ENCODE data around the gene MAPT.

Gene MAPT

GRCh38 chr17:45940826-45941225 is 46.5 kb downstream of the MAPT start:
- H3K4me3 ChIP-seq (ENCODE audit: low read depth, low read length): no peak overlapping the region
- TF ChIP-seq, protein P1, sequence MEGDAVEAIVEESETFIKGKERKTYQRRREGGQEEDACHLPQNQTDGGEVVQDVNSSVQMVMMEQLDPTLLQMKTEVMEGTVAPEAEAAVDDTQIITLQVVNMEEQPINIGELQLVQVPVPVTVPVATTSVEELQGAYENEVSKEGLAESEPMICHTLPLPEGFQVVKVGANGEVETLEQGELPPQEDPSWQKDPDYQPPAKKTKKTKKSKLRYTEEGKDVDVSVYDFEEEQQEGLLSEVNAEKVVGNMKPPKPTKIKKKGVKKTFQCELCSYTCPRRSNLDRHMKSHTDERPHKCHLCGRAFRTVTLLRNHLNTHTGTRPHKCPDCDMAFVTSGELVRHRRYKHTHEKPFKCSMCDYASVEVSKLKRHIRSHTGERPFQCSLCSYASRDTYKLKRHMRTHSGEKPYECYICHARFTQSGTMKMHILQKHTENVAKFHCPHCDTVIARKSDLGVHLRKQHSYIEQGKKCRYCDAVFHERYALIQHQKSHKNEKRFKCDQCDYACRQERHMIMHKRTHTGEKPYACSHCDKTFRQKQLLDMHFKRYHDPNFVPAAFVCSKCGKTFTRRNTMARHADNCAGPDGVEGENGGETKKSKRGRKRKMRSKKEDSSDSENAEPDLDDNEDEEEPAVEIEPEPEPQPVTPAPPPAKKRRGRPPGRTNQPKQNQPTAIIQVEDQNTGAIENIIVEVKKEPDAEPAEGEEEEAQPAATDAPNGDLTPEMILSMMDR (conservative IDR thresholded peaks at IDR 0.05; ENCODE audit: low read depth, low read length): no peak

DNA sequence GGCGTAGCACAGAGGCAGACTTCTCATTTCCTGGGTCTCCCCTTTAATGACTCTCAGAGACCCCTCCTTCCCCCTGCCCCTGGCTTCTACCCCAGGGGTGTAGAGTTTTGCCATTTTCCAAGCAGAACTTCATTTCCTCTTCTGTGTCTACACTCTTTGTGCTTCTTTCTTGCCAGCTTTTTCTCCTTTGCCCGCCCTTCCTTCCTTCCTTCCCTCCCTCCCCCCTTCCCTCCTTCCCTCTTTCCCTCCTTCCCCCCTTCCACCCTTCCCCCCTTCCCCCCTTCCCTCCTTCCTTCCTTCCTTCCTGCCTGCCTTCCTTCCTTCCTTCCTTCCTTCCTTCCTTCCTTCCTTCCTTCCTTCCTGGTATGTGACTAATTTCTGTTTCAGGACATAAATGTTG is 47.0 kb downstream of the MAPT start:
- TF ChIP-seq, protein P1 (conservative IDR thresholded peaks at IDR 0.05; ENCODE audit: low read depth, low read length): no peak
- no peak for DNase-seq (ENCODE audit: low read depth)
- no peak overlapping the region for H3K4me3 ChIP-seq (ENCODE audit: low read depth, low read length)

More at GRCh38 chr17:45940826-45941225, 46.5 kb downstream of the MAPT start:
- DNase-seq (ENCODE audit: low read depth): no peak

GRCh38 chr17:45942284-45942683 is 47.9 kb downstream of the MAPT start:
- DNase-seq (ENCODE audit: low read depth): no peak
- no peak overlapping the region for H3K4me3 ChIP-seq (ENCODE audit: low read depth, low read length)
- TF ChIP-seq, protein P1 (conservative IDR thresholded peaks at IDR 0.05; ENCODE audit: low read depth, low read length): no peak

- DNase-seq (ENCODE audit: low read depth): peak; percentile 9
- no peak overlapping the region for H3K4me3 ChIP-seq (ENCODE audit: low read depth, low read length)
- TF ChIP-seq, protein P1 (conservative IDR thresholded peaks at IDR 0.05; ENCODE audit: low read depth, low read length): no peak
Measured at GRCh38 chr17:45946841-45947256, 52.5 kb downstream of the MAPT start.

GRCh38 chr17:45948498-45948880 is 54.1 kb downstream of the MAPT start:
- TF ChIP-seq, protein P1 (conservative IDR thresholded peaks at IDR 0.05; ENCODE audit: low read depth, low read length): no peak
- DNase-seq (ENCODE audit: low read depth): no peak
- H3K4me3 ChIP-seq (ENCODE audit: low read depth, low read length): no peak overlapping the region

DNA sequence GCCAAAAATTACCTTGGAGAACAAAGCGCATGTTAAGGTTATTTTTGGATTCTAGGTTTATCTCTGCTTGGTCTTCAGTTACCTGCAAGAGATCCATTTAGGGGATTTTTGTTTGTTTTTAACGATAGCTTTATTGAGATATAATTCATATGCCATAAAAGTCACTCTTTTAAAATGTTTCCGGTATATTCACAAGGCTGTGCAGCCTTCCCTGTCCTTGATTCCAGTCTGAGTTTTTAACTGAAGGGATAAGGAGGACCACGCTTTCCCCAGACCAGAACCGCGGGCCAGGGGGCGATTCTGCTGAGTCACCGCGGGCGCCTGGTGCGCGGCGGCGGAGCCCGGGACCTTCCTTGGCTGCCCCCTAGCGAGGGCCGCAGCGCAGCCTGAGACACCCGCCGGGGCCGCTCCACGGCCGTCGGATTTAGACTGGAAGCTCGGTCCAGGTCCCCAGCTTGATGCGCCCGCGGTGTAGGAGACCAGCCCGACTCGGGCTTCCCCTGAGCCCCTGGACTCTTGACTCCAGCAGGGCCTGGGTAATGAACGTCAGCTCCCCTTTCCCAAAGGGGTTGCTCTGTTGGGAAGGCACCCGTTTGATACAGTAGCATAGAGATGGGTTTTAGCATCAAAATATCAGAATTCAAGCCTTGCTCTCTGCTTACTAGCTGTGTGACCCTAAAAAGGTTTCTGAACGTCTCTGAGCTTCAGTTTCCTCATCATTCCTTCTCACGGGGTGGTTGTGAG is 54.7 kb downstream of the MAPT start:
- DNase-seq (ENCODE audit: low read depth): peak; percentile 68
- TF ChIP-seq, protein P1 (conservative IDR thresholded peaks at IDR 0.05; ENCODE audit: low read depth, low read length): peak; percentile 71
- peak overlapping the region; percentile 20 for H3K4me3 ChIP-seq (ENCODE audit: low read depth, low read length)

DNA sequence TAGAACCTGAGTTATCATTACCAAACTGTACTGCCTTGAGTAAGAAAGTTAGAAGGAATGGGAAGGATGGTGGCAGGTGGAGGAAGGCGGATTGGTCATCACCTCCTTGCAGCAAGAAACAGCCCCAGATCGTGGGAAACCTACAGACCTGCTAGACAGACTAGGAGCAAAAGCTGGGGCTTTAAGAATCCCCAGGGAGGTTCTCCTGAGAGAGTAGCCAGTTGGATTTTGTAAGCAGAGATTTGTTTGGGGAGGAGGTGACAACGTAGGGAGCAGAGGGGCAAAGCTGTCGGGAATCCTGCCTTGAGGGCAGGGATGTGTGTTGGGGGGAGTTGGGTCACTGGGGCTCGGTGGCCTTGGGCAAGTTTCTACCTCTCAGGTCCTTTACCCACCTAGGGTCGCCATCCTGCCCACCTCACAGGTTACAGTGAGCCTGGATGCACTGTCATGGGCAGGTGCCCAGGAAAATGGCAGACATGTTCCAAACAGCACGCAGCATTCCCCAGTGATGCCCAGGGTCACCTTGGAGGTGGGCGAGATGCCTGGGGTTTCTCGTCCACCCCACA is 55.5 kb downstream of the MAPT start:
- TF ChIP-seq, protein P1 (conservative IDR thresholded peaks at IDR 0.05; ENCODE audit: low read depth, low read length): no peak
- H3K4me3 ChIP-seq (ENCODE audit: low read depth, low read length): no peak overlapping the region
- DNase-seq (ENCODE audit: low read depth): no peak
